Measurements from ENCODE around the gene GLRA3.

DNA sequence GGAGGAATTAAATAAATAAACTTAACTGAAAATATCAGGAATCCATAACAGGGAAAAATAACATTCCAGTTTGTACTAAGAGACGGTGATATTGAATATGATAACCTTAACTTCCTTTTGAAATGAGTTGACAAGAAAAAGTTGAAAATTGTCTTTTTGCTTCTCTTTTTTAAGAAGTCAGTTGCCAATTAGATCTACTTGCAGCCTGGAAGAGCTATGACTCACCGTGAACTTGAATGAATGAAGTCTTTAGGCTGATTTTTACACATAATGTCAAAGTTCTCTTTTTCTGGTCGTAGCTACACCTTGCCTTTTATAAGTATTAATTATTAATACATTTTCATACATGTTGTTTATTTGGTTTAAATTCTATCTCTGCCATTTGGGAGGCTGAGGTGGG lies 212.4 kb downstream of the GLRA3 start:
- TF ChIP-seq, protein P1, sequence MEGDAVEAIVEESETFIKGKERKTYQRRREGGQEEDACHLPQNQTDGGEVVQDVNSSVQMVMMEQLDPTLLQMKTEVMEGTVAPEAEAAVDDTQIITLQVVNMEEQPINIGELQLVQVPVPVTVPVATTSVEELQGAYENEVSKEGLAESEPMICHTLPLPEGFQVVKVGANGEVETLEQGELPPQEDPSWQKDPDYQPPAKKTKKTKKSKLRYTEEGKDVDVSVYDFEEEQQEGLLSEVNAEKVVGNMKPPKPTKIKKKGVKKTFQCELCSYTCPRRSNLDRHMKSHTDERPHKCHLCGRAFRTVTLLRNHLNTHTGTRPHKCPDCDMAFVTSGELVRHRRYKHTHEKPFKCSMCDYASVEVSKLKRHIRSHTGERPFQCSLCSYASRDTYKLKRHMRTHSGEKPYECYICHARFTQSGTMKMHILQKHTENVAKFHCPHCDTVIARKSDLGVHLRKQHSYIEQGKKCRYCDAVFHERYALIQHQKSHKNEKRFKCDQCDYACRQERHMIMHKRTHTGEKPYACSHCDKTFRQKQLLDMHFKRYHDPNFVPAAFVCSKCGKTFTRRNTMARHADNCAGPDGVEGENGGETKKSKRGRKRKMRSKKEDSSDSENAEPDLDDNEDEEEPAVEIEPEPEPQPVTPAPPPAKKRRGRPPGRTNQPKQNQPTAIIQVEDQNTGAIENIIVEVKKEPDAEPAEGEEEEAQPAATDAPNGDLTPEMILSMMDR (IDR thresholded peaks at IDR 0.05; ENCODE audit: poor library complexity, severe bottlenecking), result no peak
- TF ChIP-seq POLR2AphosphoS5 (IDR thresholded peaks at IDR 0.05) (no peak), SMC3 (conservative IDR thresholded peaks at IDR 0.05; ENCODE audit: poor library complexity) (no peak), RAD21 (conservative IDR thresholded peaks at IDR 0.05) (no peak), MXI1 (conservative IDR thresholded peaks at IDR 0.05; ENCODE audit: poor library complexity, severe bottlenecking) (no peak), TAF1 (IDR thresholded peaks at IDR 0.05; ENCODE audit: low read depth) (no peak)
- TF ChIP-seq, protein P2, sequence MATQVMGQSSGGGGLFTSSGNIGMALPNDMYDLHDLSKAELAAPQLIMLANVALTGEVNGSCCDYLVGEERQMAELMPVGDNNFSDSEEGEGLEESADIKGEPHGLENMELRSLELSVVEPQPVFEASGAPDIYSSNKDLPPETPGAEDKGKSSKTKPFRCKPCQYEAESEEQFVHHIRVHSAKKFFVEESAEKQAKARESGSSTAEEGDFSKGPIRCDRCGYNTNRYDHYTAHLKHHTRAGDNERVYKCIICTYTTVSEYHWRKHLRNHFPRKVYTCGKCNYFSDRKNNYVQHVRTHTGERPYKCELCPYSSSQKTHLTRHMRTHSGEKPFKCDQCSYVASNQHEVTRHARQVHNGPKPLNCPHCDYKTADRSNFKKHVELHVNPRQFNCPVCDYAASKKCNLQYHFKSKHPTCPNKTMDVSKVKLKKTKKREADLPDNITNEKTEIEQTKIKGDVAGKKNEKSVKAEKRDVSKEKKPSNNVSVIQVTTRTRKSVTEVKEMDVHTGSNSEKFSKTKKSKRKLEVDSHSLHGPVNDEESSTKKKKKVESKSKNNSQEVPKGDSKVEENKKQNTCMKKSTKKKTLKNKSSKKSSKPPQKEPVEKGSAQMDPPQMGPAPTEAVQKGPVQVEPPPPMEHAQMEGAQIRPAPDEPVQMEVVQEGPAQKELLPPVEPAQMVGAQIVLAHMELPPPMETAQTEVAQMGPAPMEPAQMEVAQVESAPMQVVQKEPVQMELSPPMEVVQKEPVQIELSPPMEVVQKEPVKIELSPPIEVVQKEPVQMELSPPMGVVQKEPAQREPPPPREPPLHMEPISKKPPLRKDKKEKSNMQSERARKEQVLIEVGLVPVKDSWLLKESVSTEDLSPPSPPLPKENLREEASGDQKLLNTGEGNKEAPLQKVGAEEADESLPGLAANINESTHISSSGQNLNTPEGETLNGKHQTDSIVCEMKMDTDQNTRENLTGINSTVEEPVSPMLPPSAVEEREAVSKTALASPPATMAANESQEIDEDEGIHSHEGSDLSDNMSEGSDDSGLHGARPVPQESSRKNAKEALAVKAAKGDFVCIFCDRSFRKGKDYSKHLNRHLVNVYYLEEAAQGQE (IDR thresholded peaks at IDR 0.05; ENCODE audit: borderline replicate concordance), result no peak
